Astrocyte (in vitro differentiated cells and primary cell): ENCODE data around the gene MIGA1.

Experiments used
- EZH2 ChIP-seq: IDR thresholded peaks from 2 replicates; pipeline ENCODE4 v1.6.1; 2012; ENCODE audit warnings: mild to moderate bottlenecking, low read length, inconsistent platforms; ENCODE audit not compliant: insufficient read depth
- TF ChIP-seq, protein P1 (sequence below): IDR thresholded peaks from 2 replicates; pipeline ENCODE4 v1.5.1; 2011; ENCODE audit warnings: low read depth, mild to moderate bottlenecking, inconsistent platforms, low read length, moderate library complexity; ENCODE audit not compliant: insufficient read depth

DNA sequence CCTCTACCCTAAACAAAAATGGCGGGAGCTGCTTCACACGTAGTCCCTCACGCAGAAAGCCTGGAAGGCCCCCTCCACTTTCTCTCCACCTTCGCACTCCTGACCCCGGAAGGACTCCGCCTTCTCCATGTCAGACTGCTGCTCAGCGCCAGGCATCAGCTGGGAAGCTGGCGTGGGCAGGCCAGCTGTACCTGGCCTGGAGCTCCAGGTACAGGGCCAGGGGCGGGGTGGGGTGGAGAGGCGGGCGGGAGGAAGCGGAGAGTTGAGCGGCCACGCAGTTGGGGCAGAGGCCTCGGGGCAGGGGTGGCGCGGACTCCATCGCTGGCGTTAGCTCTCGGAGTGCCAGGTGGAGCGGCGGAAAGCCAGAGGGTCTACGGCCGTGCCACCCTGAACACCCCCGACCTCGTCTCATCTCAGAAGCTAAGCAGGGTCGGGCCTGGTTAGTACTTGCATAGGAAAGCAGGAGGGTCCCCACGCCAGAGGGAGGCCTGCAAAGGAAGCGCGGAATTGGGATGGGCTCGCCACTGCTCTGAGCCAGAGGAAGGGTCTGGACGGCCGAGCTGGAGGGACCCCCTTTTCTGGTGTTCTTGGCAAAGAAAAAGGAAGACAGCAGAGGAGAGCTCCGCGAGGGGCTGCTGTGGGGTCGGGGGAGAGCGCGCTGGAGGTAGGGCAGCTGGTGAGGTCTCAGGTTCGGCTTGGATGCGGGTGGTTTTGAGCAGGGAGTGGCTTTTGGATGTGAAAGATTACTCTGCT lies at the start of gene MIGA1:
- TF ChIP-seq, protein P1, sequence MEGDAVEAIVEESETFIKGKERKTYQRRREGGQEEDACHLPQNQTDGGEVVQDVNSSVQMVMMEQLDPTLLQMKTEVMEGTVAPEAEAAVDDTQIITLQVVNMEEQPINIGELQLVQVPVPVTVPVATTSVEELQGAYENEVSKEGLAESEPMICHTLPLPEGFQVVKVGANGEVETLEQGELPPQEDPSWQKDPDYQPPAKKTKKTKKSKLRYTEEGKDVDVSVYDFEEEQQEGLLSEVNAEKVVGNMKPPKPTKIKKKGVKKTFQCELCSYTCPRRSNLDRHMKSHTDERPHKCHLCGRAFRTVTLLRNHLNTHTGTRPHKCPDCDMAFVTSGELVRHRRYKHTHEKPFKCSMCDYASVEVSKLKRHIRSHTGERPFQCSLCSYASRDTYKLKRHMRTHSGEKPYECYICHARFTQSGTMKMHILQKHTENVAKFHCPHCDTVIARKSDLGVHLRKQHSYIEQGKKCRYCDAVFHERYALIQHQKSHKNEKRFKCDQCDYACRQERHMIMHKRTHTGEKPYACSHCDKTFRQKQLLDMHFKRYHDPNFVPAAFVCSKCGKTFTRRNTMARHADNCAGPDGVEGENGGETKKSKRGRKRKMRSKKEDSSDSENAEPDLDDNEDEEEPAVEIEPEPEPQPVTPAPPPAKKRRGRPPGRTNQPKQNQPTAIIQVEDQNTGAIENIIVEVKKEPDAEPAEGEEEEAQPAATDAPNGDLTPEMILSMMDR = no peak
- TF ChIP-seq EZH2 = no peak
